HG02943 (cell line): Measurements from ENCODE around the gene PLCH2.

Source experiments
- ATAC-seq: cut with Tn5 transposase; IDR thresholded peaks from one replicate; pipeline ENCODE4 v1.9.1; 2021; ENCODE audit warnings: mild to moderate bottlenecking, low read depth, moderate library complexity; ENCODE audit not compliant: unreplicated experiment

Gene PLCH2

GRCh38 chr1:2495026-2495425 is 18.9 kb downstream of the PLCH2 start:
- no peak for ATAC-seq

DNA sequence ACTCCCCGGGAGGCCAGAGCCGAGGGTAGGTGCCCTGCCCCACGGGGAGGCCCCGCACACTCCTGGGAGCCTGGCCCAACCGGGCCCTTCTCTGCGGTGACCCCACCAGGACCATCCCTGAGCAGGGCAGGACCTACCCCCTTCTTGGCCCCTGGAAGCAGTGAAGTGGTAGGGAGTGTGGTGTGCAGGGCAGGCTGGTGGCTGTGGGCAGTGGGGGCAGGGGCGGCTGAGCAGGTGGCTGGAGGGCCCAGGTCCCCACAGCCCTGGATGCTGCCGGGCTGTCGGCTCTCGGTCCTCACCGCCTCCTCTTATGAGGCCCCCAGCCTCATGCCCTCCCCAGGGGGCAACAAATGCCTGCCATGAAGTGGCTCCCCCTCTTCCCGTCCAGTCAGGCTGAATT is 19.5 kb downstream of the PLCH2 start:
- peak; percentile 9 for ATAC-seq

DNA sequence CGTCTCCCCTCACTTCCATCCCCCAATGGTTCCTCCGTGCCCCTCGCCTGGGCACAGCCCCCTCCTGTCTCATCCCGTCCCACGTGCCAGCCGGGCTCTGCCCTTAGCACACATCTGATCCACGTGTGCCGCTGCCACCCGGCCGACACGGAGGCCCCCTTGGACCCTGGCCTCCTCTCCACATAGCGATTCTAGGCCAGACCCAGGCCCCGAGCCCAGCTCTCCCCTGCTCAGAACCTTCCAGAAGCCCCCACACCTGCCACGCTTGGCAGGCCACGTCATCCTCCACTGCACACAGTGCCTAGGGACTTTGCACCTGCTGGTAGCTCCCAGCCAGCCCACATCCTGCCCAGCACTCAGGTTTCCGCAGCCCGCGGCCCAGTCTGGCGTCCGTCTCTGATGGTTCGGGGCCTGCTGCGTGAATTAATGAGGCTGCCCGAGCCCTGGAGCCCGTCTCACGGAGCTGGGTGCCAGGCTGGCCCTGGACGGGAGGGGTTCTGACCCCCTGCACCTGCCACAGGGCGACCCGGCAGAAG is 20.1 kb downstream of the PLCH2 start:
- peak; percentile 57 for ATAC-seq

DNA sequence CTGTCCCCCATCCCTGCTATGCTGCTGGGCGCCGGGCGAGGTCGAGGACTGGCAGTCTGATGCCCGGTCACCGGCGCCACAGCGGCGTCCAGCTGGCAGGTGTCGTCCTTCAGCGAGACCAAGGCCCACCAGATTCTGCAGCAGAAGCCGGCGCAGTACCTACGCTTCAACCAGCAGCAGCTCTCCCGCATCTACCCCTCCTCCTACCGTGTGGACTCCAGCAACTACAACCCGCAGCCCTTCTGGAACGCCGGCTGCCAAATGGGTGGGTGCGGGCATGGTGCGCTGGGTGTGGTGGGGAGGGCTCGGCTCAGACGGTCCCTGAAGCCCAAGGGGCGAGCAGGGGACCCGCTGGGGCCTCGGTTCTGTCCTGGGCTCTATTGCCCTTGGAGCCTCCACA is 20.7 kb downstream of the PLCH2 start:
- no peak for ATAC-seq

DNA sequence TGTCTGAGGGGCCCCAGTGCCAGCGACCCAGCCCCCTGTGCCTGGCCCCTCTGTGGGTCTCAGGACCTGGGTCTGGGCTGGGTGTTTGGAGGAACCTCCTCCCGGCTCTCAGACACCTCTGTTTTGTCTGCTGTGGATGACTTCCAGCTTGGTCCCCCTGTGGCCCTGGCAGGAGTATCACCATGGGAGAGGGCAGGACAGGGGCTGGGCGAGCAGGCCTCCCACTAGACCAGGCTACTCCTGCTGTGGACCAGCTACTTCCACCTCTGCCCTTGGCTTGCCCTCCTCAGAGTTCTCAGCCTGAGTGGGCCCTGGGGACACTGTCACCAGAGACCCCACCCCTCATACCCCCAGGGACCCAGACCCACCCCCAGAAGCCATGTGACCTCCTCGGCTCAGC is 21.8 kb downstream of the PLCH2 start:
- ATAC-seq = no peak

DNA sequence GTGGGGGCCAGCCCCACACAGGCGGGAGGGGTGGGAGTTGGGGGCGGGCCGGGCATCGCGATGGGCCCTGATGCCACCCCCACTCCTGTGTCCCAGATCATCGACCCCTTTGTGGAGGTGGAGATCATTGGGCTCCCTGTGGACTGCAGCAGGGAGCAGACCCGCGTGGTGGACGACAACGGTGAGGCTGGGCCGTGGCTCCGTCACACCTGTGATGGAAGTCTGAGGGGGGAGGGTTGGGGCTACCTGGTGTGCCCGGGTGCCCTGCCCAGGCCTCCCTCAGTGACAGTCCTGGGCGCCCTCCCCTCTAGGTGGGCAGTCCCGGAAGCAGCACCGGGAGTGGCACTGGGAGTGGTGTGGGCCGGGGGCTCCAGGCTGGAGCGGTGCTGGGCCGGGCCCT is 22.6 kb downstream of the PLCH2 start:
- no peak for ATAC-seq

- no peak for ATAC-seq
These were observed 23.2 kb downstream of the PLCH2 start for GRCh38 chr1:2499260-2499659.

DNA sequence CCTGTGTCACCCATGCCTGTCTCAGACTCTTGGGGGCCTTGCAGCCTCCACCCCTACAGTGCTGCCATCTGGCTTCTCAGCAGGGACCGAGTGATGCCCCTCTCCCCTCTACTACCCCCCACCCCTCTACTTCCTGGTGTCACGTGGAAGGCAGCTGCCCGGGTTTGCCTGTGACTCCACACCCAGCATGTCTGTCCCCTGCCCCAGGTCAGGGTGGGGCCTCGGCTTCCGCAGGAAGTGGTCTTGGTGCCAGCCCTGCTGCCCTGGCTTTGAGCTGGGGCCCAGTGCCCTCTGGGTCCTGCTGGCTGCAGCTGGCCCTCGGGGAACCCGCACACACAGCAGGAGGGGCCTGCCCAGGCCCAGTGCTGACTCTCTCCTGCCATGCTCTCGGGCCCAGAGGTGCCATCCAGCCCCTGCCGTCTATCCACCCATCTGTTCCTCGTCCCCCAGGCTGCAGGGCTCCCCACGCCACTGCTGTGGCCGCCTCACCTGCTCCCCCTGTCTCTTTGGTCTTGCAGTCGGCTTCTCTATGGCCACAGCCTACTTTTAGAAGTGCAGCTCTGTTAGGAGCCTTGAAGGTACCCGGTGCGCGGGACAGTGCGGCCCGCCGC is 24.0 kb downstream of the PLCH2 start:
- no peak for ATAC-seq

DNA sequence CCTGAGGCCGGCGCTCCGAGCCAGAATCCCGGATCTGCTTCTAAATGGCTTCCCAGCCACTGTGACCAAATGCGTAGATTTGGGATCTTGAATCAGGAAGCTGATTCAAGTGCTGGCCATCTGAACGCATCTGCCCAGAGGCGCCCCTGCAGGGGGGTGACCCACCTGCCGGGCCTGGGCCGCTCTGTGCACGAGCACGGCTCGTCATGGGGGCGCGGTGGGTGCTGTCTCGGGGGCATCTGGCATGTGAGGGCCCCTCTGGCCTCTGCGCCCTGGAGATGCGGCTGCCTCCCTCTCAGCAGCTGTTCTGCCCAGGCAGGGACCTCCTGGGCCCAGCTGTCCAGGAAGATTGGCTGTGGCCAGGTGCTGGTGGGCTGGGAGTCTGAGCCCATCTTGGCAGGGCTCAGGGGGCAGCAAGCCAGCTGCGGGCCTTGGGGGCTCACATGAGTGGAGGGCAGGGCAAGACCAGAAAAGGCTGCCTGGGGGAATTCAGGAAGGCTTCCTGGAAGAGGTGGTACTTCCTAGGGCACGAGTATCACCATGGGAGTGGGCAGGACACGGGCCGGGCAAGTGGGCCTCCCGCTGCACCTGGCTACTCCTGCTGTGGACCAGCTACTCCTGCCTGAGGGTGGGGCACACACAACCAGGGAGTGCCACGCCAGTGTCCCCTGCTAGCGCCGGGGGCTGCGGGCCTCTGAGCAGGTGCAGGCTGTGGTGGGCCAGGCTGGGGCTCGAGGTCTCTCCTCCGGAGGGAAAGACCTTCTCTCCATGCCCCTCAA is 25.1 kb downstream of the PLCH2 start:
- no peak for ATAC-seq

DNA sequence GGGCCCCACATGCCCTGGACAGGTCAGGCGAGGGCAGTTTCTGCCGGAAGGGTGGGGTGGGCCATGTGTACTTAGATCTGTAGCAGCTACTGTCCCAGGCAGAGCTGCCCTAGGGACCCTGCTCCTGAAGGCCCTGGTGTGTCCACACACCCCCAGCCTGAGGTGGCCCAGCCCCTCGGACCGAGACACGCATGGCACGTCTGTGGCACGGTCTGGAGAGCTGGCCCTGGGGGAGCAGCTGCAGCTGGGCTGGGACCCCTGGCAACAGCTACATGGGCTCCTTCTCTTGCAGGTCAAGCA is 25.7 kb downstream of the PLCH2 start:
- no peak for ATAC-seq

DNA sequence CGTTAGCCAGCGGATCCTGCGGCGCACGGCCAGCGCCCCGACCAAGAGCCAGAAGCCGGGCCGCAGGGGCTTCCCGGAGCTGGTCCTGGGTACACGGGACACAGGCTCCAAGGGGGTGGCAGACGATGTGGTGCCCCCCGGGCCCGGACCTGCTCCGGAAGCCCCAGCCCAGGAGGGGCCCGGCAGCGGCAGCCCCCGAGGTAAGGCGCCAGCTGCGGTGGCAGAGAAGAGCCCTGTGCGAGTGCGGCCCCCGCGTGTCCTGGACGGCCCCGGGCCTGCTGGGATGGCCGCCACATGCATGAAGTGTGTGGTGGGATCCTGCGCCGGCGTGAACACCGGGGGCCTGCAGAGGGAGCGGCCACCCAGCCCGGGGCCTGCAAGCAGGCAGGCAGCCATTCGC is 26.1 kb downstream of the PLCH2 start:
- no peak for ATAC-seq

DNA sequence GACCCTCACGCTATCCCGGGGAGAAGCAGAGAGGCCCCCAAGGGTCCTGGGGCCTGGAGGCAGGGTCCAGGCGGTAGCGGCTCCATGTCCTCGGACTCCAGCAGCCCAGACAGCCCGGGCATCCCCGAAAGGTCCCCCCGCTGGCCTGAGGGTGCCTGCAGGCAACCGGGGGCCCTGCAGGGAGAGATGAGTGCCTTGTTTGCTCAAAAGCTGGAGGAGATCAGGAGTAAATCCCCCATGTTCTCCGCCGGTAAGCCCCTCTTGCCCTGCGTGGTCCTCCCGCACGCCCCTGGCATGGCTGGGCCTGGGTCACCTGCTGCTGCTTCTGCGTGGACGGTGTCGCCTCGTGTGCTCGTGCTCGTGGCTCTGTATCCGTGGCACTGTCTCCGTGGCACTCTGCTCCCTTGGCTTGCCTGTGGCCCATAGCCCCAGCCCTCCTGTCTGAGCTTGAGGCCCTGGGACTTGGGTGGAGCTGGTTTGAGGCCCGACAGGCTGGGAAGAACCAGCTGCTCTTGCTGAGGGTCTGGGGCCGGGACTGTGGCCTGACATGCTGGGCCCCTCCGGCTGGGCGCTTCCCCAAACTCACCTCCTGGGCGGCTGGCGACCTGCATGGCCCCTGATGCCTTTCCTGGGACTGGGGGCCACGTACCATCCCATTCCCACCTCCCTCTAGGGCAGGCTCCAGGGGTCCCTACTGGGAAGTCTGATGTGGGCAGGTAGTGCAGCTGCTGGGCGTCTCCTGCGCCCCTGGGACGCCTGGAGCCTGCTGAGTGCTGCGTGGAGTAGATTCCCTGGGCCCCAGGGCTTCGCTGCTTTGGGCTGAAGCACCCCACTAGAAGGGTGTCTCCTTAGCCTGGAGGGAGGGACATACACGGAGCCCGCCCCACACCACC is 26.8 kb downstream of the PLCH2 start:
- ATAC-seq = no peak

GRCh38 chr1:2503554-2504224 is 27.6 kb downstream of the PLCH2 start:
- ATAC-seq = no peak

DNA sequence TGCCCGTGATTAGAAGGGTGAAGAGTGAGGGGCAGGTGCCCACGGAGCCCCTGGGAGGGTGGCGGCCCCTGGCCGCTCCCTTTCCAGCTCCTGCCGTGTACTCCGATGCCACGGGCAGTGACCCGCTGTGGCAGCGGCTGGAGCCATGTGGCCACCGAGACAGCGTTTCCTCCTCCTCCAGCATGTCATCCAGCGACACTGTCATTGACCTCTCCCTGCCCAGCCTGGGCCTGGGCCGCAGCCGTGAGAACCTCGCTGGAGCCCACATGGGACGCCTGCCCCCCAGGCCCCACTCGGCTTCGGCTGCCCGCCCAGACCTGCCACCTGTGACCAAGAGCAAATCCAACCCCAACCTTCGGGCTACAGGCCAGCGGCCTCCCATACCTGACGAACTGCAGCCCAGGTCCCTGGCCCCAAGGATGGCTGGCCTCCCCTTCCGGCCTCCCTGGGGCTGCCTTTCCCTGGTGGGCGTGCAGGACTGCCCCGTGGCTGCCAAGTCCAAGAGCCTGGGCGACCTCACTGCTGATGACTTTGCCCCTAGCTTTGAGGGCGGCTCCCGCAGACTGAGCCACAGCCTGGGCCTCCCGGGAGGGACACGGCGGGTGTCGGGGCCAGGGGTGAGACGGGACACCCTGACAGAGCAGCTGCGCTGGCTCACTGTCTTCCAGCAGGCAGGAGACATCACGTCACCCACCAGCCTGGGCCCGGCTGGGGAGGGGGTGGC is 28.3 kb downstream of the PLCH2 start:
- ATAC-seq = no peak

DNA sequence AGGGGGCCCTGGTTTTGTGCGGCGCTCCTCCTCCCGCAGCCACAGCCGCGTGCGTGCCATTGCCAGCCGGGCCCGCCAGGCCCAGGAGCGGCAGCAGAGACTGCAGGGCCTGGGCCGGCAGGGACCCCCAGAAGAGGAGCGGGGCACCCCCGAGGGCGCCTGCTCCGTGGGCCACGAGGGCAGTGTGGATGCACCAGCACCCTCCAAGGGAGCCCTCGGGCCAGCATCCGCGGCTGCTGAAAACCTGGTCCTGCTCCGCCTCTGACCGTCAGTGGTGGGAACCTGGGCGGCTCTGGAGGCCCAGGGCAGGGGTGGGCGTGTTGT is 28.8 kb downstream of the PLCH2 start:
- ATAC-seq = no peak

GRCh38 chr1:2505461-2505994 is 29.4 kb downstream of the PLCH2 start:
- ATAC-seq = no peak

GRCh38 chr1:2506007-2506860 is 30.1 kb downstream of the PLCH2 start:
- no peak for ATAC-seq

DNA sequence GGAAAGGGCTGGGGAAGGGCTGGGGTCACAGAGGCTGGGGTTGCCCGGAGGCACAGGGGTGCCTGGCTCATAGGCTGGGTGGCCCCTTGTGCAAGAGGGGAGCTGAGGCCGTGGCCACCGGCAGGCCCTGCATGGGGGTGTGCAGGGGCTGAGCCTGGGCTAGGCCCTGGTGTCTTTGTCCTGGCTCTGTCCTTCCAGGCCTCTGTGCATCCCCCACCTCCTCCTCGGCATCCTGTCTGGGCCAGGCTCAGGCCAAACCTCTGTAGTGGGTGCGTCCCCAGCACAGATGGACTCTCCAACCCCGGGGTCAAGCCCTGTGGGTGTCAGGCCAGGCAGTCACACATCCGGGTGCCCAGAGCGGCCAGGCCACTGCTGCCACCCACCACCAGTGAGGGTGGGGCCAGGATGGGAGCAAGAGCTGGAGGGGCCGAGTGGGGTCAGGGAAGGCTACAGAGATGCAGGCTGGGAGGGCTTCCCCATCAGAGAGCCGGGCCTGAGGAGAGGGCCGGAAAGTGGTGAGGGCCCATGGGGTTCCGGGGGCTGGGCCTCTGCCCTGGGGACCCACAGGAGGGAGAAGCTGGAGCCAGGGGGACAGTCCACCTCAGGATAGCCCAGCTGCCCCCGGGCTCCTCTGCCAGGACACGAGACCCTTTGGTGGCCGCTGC is 30.9 kb downstream of the PLCH2 start:
- ATAC-seq = no peak

DNA sequence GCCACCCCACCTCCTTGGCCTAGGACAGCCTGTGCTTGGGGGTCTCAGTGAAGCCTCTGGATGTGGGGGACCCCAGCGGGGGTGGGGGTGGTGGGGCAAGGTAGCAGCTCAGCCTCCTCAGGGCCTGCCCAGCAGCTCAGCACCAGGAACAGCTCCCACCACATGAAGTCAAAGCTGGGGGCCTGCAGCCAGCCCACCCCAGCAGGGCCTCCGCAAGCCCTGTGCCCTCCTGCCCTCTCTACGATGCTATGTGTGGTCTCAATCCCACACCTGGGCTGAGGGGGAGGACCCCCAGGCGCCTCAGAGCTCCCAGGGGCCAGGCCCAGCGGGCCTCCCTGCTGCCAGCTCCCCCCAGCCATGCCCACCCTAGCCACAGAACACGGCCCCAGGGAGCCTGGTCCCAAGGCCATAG is 31.7 kb downstream of the PLCH2 start:
- ATAC-seq = no peak
